WTC11 (cell line): ENCODE results near the gene SIN3B. TPM values are rescaled to one million over a fixed set of nuclear protein-coding genes. Genes with fewer than 3 reads are reported as not detected.

Source experiments
- ATAC-seq: fragments of 200-7000 bp; cut with Tn5 transposase; 2 replicates; pipeline ENCODE4 v1.10.0; 2021; ENCODE audit warnings: mild to moderate bottlenecking, moderate library complexity
- CTCF ChIA-PET: fragments of 300-600 bp; sonication (Branson Sonifier 250); formaldehyde crosslinking; loops from one replicate; lab custom pipeline; 2021; ENCODE audit warnings: antibody characterized with exemption; lab: Charles Lee
- POLR2A ChIA-PET: fragments of 350-600 bp; sonication (Branson Sonifier 250); formaldehyde crosslinking; loops from one replicate; lab custom pipeline; 2021; ENCODE audit warnings: antibody characterized with exemption; lab: Charles Lee
- DNase-seq: peaks from one replicate; pipeline ENCODE4 v3.0.0; 2021; ENCODE audit warnings: low spot score
- H3K27ac Mint-ChIP-seq: 2 replicates; pipeline ENCODE4 v1.8.0; 2021; ENCODE audit warnings: mixed read lengths
- H3K27me3 Mint-ChIP-seq: 2 replicates; pipeline ENCODE4 v1.8.0; 2021; ENCODE audit warnings: low read depth, mild to moderate bottlenecking, moderate library complexity, mixed read lengths
- H3K36me3 Mint-ChIP-seq: 2 replicates; pipeline ENCODE4 v1.8.0; 2021; ENCODE audit warnings: mixed read lengths
- H3K4me1 Mint-ChIP-seq: 2 replicates; pipeline ENCODE4 v1.8.0; 2022; ENCODE audit warnings: mixed read lengths
- H3K4me3 Mint-ChIP-seq: 2 replicates; pipeline ENCODE4 v1.8.0; 2021; ENCODE audit warnings: mild to moderate bottlenecking, moderate library complexity, mixed read lengths
- H3K9me3 Mint-ChIP-seq: 2 replicates; pipeline ENCODE4 v1.8.0; 2021; ENCODE audit warnings: mixed read lengths
- ETV6 ChIP-seq: sonication (generic); formaldehyde crosslinking; IDR thresholded peaks from 2 replicates; pipeline ENCODE4 v1.8.1; 2022; ENCODE audit warnings: mild to moderate bottlenecking, missing genetic modification reagents
- GABPB1 ChIP-seq: sonication (generic); formaldehyde crosslinking; IDR thresholded peaks from 2 replicates; pipeline ENCODE4 v1.8.1; 2023; ENCODE audit warnings: mild to moderate bottlenecking, missing genetic modification reagents
- GRHL2 ChIP-seq: fragments of 250-450 bp; sonication (Bioruptor Pico); IDR thresholded peaks from 2 replicates; pipeline ENCODE4 v1.8.0; 2022; ENCODE audit warnings: mild to moderate bottlenecking, moderate library complexity; ENCODE audit not compliant: insufficient replicate concordance, severe bottlenecking
- GTF2I ChIP-seq: fragments of 250-450 bp; sonication (Bioruptor Pico); conservative IDR thresholded peaks from 2 replicates; pipeline ENCODE4 v1.4.0; 2021; ENCODE audit warnings: mild to moderate bottlenecking
- KAT7 ChIP-seq: sonication (generic); formaldehyde crosslinking; IDR thresholded peaks from 2 replicates; pipeline ENCODE4 v1.8.1; 2023; ENCODE audit warnings: missing genetic modification reagents, mild to moderate bottlenecking, borderline replicate concordance
- MXD4 ChIP-seq: fragments of 250-450 bp; sonication (Bioruptor Pico); IDR thresholded peaks from 2 replicates; pipeline ENCODE4 v1.8.0; 2021; ENCODE audit warnings: mild to moderate bottlenecking, moderate library complexity, borderline replicate concordance
- MYBL2 ChIP-seq: sonication (generic); formaldehyde crosslinking; IDR thresholded peaks from 2 replicates; pipeline ENCODE4 v1.8.1; 2023; ENCODE audit warnings: mild to moderate bottlenecking, moderate library complexity, missing genetic modification reagents
- NFE2L1 ChIP-seq: sonication (generic); formaldehyde crosslinking; IDR thresholded peaks from 2 replicates; pipeline ENCODE4 v1.8.1; 2023; ENCODE audit warnings: missing genetic modification reagents
- NFYB ChIP-seq: sonication (generic); formaldehyde crosslinking; conservative IDR thresholded peaks from 2 replicates; pipeline ENCODE4 v1.8.0; 2022; ENCODE audit warnings: low read depth, missing genetic modification reagents
- NR1H2 ChIP-seq: sonication (generic); formaldehyde crosslinking; IDR thresholded peaks from 2 replicates; pipeline ENCODE4 v1.9.0; 2021; ENCODE audit warnings: mild to moderate bottlenecking, moderate library complexity, missing genetic modification reagents
- SMAD3 ChIP-seq: sonication (generic); formaldehyde crosslinking; IDR thresholded peaks from 2 replicates; pipeline ENCODE4 v1.8.0; 2022; ENCODE audit warnings: missing genetic modification reagents, mild to moderate bottlenecking, borderline replicate concordance
- SMAD4 ChIP-seq: sonication (generic); formaldehyde crosslinking; IDR thresholded peaks from 2 replicates; pipeline ENCODE4 v1.8.0; 2022; ENCODE audit warnings: mild to moderate bottlenecking, missing genetic modification reagents
- TEAD1 ChIP-seq: sonication (generic); formaldehyde crosslinking; IDR thresholded peaks from 2 replicates; pipeline ENCODE4 v1.8.0; 2022; ENCODE audit warnings: mild to moderate bottlenecking, missing genetic modification reagents
- ZNF138 ChIP-seq: sonication (generic); formaldehyde crosslinking; conservative IDR thresholded peaks from 2 replicates; pipeline ENCODE4 v1.8.1; 2022; ENCODE audit warnings: mild to moderate bottlenecking, moderate library complexity, missing genetic modification reagents
- ZNF232 ChIP-seq: sonication (generic); formaldehyde crosslinking; IDR thresholded peaks from 2 replicates; pipeline ENCODE4 v1.8.0; 2022; ENCODE audit warnings: mild to moderate bottlenecking, missing genetic modification reagents
- total RNA-seq: library from RNA; stranded (reverse); gene quantifications from 3 replicates; pipeline ENCODE4 v1.2.3, GENCODE V29; 2021
- TF ChIP-seq, protein P1 (sequence below): sonication (generic); formaldehyde crosslinking; conservative IDR thresholded peaks from 2 replicates; pipeline ENCODE4 v1.8.1; 2023; ENCODE audit warnings: mild to moderate bottlenecking, low read depth, missing genetic modification reagents, moderate library complexity
- TF ChIP-seq, protein P2 (sequence below): fragments of 250-450 bp; sonication (Bioruptor Pico); IDR thresholded peaks from 2 replicates; pipeline ENCODE4 v1.8.0; 2021; ENCODE audit warnings: mild to moderate bottlenecking
- TF ChIP-seq, protein P3 (sequence below): sonication (generic); formaldehyde crosslinking; IDR thresholded peaks from 2 replicates; pipeline ENCODE4 v1.8.0; 2023; ENCODE audit warnings: mild to moderate bottlenecking, missing genetic modification reagents
- TF ChIP-seq, protein P4 (sequence below): sonication (generic); formaldehyde crosslinking; IDR thresholded peaks from 2 replicates; pipeline ENCODE4 v1.8.0; 2023; ENCODE audit warnings: missing genetic modification reagents, mild to moderate bottlenecking, borderline replicate concordance
- TF ChIP-seq, protein P5 (sequence below): sonication (generic); formaldehyde crosslinking; IDR thresholded peaks from 2 replicates; pipeline ENCODE4 v1.8.0; 2022; ENCODE audit warnings: mild to moderate bottlenecking, missing genetic modification reagents
- TF ChIP-seq, protein P6 (sequence below): sonication (generic); formaldehyde crosslinking; IDR thresholded peaks from 2 replicates; pipeline ENCODE4 v1.8.1; 2023; ENCODE audit warnings: mild to moderate bottlenecking, missing genetic modification reagents, borderline replicate concordance

Gene SIN3B
- total RNA-seq, 1 experiment from 2014 or later = 87.7 TPM

DNA sequence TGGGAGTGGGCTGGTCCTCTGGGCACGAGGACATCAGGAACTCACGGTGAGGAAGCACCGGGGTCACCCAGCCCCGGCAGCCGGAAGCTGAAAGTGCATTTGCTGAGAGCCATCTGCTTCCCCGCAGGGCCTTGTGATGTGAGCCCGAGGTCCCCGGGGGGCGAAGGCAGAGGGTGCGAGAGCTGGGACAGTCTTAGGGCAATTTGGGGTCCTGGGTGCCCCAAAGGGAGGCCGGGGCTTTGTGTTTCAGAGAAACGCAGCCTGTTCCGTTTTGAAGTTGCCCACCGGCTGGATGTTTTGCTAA, 64.4 kb downstream of the SIN3B start (continued):
- TF ChIP-seq, protein P1, sequence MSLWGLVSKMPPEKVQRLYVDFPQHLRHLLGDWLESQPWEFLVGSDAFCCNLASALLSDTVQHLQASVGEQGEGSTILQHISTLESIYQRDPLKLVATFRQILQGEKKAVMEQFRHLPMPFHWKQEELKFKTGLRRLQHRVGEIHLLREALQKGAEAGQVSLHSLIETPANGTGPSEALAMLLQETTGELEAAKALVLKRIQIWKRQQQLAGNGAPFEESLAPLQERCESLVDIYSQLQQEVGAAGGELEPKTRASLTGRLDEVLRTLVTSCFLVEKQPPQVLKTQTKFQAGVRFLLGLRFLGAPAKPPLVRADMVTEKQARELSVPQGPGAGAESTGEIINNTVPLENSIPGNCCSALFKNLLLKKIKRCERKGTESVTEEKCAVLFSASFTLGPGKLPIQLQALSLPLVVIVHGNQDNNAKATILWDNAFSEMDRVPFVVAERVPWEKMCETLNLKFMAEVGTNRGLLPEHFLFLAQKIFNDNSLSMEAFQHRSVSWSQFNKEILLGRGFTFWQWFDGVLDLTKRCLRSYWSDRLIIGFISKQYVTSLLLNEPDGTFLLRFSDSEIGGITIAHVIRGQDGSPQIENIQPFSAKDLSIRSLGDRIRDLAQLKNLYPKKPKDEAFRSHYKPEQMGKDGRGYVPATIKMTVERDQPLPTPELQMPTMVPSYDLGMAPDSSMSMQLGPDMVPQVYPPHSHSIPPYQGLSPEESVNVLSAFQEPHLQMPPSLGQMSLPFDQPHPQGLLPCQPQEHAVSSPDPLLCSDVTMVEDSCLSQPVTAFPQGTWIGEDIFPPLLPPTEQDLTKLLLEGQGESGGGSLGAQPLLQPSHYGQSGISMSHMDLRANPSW (CRISPR knock-in tag) = no peak
- TF ChIP-seq, protein P2, sequence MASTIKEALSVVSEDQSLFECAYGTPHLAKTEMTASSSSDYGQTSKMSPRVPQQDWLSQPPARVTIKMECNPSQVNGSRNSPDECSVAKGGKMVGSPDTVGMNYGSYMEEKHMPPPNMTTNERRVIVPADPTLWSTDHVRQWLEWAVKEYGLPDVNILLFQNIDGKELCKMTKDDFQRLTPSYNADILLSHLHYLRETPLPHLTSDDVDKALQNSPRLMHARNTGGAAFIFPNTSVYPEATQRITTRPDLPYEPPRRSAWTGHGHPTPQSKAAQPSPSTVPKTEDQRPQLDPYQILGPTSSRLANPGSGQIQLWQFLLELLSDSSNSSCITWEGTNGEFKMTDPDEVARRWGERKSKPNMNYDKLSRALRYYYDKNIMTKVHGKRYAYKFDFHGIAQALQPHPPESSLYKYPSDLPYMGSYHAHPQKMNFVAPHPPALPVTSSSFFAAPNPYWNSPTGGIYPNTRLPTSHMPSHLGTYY (CRISPR knock-in tag) = no peak
- no peak for TF ChIP-seq MXD4 (CRISPR knock-in tag)

DNA sequence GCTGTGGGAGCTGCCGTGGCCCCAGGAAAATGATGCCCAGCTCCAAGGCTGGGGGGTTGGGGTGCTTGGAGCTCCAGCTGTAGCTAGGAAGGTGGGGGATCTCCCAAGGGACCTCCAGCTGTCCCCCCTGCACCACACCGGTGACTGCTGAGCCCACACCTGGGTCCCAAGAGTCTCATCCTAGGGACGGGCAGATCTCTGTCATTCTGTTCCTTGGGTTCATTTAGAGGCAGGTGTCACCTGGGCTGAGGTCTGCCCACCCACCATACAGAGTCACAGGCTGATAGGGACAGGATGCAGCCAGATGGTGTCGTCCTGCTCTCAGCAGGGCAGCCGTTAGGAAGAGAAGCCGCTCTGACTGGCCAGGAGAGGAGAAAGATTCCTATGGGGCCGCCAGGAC, 64.9 kb downstream of the SIN3B start:
- ChIA-PET POLR2A (no interaction called here), CTCF (no interaction called here)
- DNase-seq (no peak), ATAC-seq (no peak)
- H3K4me1 Mint-ChIP-seq = peaks cover 4% of the 10 kb centered on the region; the same call in 1 of the 2 replicates
- no peaks in the 10 kb centered on the region for H3K9me3 Mint-ChIP-seq
- no peak overlapping the region for H3K4me3 Mint-ChIP-seq
- peaks cover 21% of the 10 kb centered on the region for H3K27me3 Mint-ChIP-seq
- H3K36me3 Mint-ChIP-seq = no peaks in the 10 kb centered on the region
- H3K27ac Mint-ChIP-seq = no peak overlapping the region
- TF ChIP-seq, protein P3, sequence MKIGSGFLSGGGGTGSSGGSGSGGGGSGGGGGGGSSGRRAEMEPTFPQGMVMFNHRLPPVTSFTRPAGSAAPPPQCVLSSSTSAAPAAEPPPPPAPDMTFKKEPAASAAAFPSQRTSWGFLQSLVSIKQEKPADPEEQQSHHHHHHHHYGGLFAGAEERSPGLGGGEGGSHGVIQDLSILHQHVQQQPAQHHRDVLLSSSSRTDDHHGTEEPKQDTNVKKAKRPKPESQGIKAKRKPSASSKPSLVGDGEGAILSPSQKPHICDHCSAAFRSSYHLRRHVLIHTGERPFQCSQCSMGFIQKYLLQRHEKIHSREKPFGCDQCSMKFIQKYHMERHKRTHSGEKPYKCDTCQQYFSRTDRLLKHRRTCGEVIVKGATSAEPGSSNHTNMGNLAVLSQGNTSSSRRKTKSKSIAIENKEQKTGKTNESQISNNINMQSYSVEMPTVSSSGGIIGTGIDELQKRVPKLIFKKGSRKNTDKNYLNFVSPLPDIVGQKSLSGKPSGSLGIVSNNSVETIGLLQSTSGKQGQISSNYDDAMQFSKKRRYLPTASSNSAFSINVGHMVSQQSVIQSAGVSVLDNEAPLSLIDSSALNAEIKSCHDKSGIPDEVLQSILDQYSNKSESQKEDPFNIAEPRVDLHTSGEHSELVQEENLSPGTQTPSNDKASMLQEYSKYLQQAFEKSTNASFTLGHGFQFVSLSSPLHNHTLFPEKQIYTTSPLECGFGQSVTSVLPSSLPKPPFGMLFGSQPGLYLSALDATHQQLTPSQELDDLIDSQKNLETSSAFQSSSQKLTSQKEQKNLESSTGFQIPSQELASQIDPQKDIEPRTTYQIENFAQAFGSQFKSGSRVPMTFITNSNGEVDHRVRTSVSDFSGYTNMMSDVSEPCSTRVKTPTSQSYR (CRISPR knock-in tag) = no peak
- TF ChIP-seq ETV6 (no peak), MYBL2 (no peak), GTF2I (no peak), SMAD4 (no peak), ZNF232 (CRISPR knock-in tag) (no peak), KAT7 (CRISPR knock-in tag) (no peak), NR1H2 (CRISPR knock-in tag) (no peak), SMAD3 (CRISPR knock-in tag) (no peak), ZNF138 (CRISPR knock-in tag) (no peak), GABPB1 (CRISPR knock-in tag) (no peak), NFE2L1 (CRISPR knock-in tag) (no peak), NFYB (CRISPR knock-in tag) (no peak), GRHL2 (no peak), TEAD1 (CRISPR knock-in tag) (no peak), MXD4 (CRISPR knock-in tag) (no peak)
- TF ChIP-seq, protein P4, sequence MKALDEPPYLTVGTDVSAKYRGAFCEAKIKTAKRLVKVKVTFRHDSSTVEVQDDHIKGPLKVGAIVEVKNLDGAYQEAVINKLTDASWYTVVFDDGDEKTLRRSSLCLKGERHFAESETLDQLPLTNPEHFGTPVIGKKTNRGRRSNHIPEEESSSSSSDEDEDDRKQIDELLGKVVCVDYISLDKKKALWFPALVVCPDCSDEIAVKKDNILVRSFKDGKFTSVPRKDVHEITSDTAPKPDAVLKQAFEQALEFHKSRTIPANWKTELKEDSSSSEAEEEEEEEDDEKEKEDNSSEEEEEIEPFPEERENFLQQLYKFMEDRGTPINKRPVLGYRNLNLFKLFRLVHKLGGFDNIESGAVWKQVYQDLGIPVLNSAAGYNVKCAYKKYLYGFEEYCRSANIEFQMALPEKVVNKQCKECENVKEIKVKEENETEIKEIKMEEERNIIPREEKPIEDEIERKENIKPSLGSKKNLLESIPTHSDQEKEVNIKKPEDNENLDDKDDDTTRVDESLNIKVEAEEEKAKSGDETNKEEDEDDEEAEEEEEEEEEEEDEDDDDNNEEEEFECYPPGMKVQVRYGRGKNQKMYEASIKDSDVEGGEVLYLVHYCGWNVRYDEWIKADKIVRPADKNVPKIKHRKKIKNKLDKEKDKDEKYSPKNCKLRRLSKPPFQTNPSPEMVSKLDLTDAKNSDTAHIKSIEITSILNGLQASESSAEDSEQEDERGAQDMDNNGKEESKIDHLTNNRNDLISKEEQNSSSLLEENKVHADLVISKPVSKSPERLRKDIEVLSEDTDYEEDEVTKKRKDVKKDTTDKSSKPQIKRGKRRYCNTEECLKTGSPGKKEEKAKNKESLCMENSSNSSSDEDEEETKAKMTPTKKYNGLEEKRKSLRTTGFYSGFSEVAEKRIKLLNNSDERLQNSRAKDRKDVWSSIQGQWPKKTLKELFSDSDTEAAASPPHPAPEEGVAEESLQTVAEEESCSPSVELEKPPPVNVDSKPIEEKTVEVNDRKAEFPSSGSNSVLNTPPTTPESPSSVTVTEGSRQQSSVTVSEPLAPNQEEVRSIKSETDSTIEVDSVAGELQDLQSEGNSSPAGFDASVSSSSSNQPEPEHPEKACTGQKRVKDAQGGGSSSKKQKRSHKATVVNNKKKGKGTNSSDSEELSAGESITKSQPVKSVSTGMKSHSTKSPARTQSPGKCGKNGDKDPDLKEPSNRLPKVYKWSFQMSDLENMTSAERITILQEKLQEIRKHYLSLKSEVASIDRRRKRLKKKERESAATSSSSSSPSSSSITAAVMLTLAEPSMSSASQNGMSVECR (CRISPR knock-in tag) = no peak
- TF ChIP-seq, protein P5, sequence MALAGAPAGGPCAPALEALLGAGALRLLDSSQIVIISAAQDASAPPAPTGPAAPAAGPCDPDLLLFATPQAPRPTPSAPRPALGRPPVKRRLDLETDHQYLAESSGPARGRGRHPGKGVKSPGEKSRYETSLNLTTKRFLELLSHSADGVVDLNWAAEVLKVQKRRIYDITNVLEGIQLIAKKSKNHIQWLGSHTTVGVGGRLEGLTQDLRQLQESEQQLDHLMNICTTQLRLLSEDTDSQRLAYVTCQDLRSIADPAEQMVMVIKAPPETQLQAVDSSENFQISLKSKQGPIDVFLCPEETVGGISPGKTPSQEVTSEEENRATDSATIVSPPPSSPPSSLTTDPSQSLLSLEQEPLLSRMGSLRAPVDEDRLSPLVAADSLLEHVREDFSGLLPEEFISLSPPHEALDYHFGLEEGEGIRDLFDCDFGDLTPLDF = no peak
- TF ChIP-seq, protein P6, sequence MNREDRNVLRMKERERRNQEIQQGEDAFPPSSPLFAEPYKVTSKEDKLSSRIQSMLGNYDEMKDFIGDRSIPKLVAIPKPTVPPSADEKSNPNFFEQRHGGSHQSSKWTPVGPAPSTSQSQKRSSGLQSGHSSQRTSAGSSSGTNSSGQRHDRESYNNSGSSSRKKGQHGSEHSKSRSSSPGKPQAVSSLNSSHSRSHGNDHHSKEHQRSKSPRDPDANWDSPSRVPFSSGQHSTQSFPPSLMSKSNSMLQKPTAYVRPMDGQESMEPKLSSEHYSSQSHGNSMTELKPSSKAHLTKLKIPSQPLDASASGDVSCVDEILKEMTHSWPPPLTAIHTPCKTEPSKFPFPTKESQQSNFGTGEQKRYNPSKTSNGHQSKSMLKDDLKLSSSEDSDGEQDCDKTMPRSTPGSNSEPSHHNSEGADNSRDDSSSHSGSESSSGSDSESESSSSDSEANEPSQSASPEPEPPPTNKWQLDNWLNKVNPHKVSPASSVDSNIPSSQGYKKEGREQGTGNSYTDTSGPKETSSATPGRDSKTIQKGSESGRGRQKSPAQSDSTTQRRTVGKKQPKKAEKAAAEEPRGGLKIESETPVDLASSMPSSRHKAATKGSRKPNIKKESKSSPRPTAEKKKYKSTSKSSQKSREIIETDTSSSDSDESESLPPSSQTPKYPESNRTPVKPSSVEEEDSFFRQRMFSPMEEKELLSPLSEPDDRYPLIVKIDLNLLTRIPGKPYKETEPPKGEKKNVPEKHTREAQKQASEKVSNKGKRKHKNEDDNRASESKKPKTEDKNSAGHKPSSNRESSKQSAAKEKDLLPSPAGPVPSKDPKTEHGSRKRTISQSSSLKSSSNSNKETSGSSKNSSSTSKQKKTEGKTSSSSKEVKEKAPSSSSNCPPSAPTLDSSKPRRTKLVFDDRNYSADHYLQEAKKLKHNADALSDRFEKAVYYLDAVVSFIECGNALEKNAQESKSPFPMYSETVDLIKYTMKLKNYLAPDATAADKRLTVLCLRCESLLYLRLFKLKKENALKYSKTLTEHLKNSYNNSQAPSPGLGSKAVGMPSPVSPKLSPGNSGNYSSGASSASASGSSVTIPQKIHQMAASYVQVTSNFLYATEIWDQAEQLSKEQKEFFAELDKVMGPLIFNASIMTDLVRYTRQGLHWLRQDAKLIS = no peak
